Measurements from ENCODE around the gene STX8. TPM values are rescaled to one million over a fixed set of nuclear protein-coding genes. Genes with fewer than 3 reads are reported as not detected.

The STX8 gene
- total RNA-seq, 4 donors from 2014 or later: 38.8 to 102 (median 68.5) TPM

GRCh38 chr17:9202532-9202931 lies 373.1 kb downstream of the STX8 start:
- TF ChIP-seq CTCF (IDR thresholded peaks at IDR 0.05): no peak
- no peak for DNase-seq
- H3K27ac ChIP-seq: no peak overlapping the region

GRCh38 chr17:9200699-9201359 lies 374.8 kb downstream of the STX8 start:
- H3K36me3 ChIP-seq: no peaks in the 10 kb centered on the region
- H3K4me3 ChIP-seq: no peak overlapping the region
- H3K27me3 ChIP-seq: no peaks in the 10 kb centered on the region
- peak in 1 of 3 donors; percentile 2 for DNase-seq
- no peak overlapping the region for H3K27ac ChIP-seq
- TF ChIP-seq CTCF (IDR thresholded peaks at IDR 0.05): no peak
- no peak for TF ChIP-seq POLR2A (IDR thresholded peaks at IDR 0.05)
- no peaks in the 10 kb centered on the region for H3K9me3 ChIP-seq
- H3K4me1 ChIP-seq: peaks cover 0 to 14% (median 0%) of the 10 kb centered on the region in 4 donors

More at GRCh38 chr17:9202532-9202931, 373.1 kb downstream of the STX8 start:
- Histone ChIP-seq H3K4me1 (peaks cover 0 to 19% (median 0%) of the 10 kb centered on the region in 4 donors), H3K4me3 (no peak overlapping the region), H3K9me3 (no peaks in the 10 kb centered on the region), H3K36me3 (no peaks in the 10 kb centered on the region), H3K27me3 (no peaks in the 10 kb centered on the region)

Small RNA genes lying within 50 kb of the gene (small RNA-seq; reads per million reads assigned to genes)
- gene AC005695.3: 0 reads per million in 2 donors

Other genes with a start within 250 kb of the STX8 start
- gene CFAP52, start 822 bp upstream of the STX8 start, total RNA-seq: not detected
- gene USP43, start 69.7 kb upstream of the STX8 start, total RNA-seq: 10 to 100 TPM in 3 of 4 donors, 1 to 10 TPM in 1; 7.4 to 34.8 (median 21.5) TPM
- not detected for gene DHRS7C, start 215.8 kb upstream of the STX8 start, total RNA-seq
- gene GSG1L2, start 246.3 kb upstream of the STX8 start, total RNA-seq: not detected

Data from Peyer's patch (tissue), 4 donors.